HFF-Myc (cell line): ENCODE results near the gene GET4.

ENCODE experiments used
- DNase-seq: peaks from one replicate; pipeline ENCODE4 v3.0.0-alpha.2; 2011; ENCODE audit warnings: low read depth; ENCODE audit errors: extremely low read depth
- H3K4me3 ChIP-seq: replicated peaks from 2 replicates; pipeline ENCODE4 v1.5.1; 2011; ENCODE audit warnings: low read depth, mild to moderate bottlenecking, control low read depth, low read length
- CTCF ChIP-seq: IDR thresholded peaks from 2 replicates; pipeline ENCODE4 v1.5.1; 2012; ENCODE audit warnings: mild to moderate bottlenecking, low read depth, low read length, control low read depth; ENCODE audit errors: missing control alignments

Gene GET4

DNA sequence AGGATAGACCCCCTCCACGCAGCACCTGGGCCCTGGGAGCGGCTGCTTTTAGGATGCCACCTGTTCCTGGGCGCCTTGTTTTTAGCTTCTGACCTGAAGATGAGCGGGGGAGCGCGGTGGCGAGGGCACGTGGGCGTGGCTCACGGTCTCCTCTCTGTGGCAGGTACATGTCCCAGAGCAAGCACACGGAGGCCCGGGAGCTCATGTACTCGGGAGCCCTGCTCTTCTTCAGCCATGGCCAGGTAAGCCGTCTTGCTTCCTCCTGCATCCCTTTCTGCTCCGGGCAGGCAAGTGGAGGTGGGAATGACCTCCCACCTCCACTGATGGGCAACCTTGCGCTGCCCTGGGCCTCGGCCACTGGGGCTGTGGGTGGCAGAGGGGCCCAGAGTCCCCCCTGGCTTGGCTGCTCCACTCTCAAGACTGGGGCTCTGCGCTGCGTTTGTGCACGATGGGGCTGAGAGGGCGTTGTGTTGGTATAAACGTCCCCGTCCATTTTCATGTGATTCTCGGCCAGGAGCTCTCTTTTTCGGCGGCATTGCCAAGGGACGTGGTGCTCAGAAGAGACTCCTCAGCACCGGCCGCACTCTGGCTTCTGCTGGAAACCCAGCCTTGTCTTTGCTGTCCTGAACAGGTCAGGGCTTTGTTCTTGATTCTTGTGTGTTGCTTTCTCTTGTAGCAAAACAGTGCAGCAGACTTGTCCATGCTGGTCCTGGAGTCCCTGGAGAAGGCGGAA lies 9.7 kb downstream of the GET4 start:
- no peak for DNase-seq
- TF ChIP-seq CTCF = no peak
- no peak overlapping the region for H3K4me3 ChIP-seq

GRCh38 chr7:886626-887487 lies 10.5 kb downstream of the GET4 start:
- H3K4me3 ChIP-seq = no peak overlapping the region
- DNase-seq = no peak

GRCh38 chr7:887488-887820 lies 11.1 kb downstream of the GET4 start:
- TF ChIP-seq CTCF = no peak
- DNase-seq = no peak
- H3K4me3 ChIP-seq = no peak overlapping the region

More at GRCh38 chr7:886626-887487, 10.5 kb downstream of the GET4 start:
- TF ChIP-seq CTCF = no peak

DNA sequence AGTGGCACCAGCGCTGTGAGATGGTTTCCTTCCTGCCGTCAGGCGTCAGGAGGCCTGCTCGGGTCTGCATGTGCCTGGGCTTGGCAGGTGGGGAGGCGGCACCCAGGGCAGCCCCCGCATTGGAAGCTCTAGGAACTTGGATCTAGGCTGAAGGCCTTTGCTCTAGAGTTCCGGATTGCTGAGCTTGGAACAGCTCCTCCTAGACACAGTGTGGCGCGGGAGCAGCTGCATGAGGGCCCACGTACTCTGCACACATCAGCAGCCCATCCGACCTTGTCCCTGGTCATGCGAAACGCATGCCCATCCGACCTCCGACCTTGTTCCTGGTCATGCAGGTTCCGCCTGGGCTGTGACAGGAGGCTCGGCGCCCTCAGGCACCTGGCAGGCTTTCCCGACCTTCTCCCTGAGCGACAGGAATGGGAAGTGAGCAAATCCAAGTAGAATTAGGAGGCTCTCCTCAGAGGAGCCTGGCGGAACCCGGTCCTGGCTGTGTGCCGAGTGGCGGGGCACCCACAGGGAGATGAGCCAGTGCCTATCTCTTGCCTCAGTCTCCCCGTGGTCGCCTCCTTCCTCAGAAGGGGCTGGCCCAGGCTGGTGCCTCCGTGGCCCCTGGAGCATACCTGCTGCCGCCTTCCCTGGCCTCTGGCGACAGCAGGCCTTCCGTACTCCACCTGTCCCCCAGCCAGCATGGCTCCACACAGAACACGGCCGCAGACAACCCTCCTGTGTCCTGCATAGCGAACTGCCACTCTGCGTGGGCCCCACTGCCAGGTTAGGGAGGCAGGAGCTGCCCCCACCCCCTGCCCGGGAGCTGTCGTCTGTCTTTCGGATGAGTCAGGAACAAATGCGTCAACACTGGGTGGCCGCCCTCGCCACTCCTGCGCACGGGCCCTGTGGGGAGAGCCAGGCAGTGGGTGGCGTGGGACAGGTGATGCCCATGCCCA lies 12.0 kb downstream of the GET4 start:
- no peak for DNase-seq
- no peak overlapping the region for H3K4me3 ChIP-seq
- no peak for TF ChIP-seq CTCF

DNA sequence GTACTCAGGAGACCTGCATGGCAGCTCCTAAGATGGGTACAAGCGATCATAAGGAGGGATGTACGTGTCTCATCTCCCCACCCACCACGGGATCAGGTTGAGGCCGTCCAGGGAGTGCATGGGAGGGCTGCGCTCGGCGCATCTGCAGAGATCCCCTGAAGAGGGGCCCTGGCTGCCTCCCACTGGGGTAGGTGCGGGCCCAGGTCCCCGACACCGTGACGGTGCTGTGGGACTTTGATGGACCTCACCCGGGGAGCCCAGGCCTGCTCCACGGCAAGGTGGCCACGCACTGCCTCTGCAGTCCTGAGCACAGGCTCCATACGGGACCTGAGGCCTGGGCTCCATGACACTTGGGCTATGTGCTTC lies 12.7 kb downstream of the GET4 start:
- no peak overlapping the region for H3K4me3 ChIP-seq
- no peak for TF ChIP-seq CTCF
- no peak for DNase-seq

DNA sequence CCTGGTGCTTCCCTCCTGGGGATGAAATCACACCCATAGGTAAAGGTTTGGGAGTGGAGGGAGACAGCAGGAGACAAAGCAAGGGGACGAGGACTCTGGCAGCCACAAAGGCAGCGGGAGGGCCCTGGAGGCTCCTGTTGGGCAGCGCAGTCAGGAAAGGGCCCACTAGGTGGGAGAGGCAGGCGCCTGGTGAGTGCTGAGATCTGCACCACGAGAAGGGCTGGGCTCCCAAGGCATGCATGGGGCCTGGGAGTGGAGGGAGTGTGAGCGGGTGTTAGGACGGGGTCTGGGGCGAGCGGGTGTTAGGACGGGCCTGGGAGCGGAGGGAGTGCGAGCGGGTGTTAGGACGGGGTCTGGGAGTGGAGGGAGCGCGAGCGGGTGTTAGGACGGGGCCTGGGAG lies 13.0 kb downstream of the GET4 start:
- TF ChIP-seq CTCF = no peak
- no peak for DNase-seq
- no peak overlapping the region for H3K4me3 ChIP-seq
